ENCODE data around the gene PRKCA. TPM values are rescaled to one million over a fixed set of nuclear protein-coding genes. Genes with fewer than 3 reads are reported as not detected.
"Not testable (repeated sequence)": the region's sequence is repeated elsewhere in the genome, so short reads cannot be mapped to it uniquely, and the experiment has no call there.

The PRKCA gene
- polyA plus RNA-seq, 4 donors, result 14.1 to 24.5 (median 22.7) TPM

DNA sequence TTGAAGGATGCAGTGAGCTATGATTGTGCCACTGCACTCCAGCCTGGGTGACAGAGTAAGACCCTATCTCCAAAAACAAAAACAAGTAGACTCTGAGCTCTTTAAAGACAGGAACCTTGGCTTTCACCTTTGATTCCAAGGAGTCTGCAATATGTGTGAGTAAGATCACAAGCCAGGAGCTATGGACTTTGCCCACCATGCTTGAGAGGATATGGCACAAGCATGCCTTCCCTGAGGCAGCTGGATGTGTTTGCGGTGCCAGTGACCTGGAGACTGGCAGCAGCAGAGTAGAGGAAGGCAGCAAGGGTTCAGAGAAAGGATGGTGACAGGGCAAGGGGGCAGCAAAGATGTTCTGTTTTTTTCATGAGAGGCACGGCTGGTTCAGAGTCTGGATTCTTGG lies 14.5 kb upstream of the PRKCA start:
- no peak for DNase-seq (ENCODE audit: low read depth in 4 of 4, low spot score in 3 of 4)

DNA sequence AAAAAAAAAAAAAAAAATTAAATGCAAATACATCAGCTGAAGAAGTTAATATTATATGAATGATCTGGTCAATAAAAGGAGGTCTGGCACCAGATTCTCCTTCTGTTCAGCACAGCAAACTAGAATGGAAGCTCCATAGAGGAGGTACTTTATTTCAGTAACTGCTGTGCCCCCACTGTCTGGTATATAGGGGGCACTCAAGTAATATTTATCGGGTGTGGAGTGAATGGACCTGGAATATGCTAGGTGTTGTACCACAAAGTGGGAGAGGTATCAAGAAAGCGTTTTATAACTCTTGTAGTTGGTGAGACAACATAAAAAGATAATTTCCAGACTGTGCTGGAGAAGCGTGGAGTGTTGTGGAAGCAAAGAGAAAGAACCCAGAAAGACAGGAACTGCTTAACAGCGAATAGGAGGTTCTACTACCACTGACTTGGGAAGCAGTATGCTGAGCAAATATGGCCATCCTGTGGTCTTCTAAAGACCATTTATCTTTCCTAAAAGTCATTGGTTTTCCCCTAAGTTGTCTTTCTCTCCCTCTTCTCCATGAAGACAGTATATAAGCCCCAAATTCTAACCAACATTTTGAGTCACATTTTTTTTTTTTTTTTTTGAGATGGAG lies 12.2 kb upstream of the PRKCA start:
- no peak for DNase-seq (ENCODE audit: low read depth in 4 of 4, low spot score in 3 of 4)

DNA sequence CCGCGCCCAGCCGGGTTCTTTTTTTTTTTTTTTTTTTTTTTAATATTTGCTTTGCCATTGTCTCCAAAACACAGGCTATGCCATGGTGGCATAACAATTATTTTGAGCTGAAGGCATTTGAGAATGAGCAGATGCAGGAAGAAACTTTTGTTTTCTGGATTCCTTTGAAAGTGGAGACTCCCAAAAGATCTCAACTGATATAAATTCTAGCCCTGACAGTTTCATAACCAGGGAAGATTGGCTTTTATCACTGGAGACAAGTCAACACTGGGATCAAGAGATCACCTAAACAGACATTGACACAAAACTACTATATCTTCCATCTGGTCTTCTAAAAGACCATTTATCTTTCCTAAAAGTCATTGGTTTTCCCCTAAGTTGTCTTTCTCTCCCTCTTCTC lies 10.1 kb upstream of the PRKCA start:
- DNase-seq (ENCODE audit: low read depth in 4 of 4, low spot score in 3 of 4), result no peak

DNA sequence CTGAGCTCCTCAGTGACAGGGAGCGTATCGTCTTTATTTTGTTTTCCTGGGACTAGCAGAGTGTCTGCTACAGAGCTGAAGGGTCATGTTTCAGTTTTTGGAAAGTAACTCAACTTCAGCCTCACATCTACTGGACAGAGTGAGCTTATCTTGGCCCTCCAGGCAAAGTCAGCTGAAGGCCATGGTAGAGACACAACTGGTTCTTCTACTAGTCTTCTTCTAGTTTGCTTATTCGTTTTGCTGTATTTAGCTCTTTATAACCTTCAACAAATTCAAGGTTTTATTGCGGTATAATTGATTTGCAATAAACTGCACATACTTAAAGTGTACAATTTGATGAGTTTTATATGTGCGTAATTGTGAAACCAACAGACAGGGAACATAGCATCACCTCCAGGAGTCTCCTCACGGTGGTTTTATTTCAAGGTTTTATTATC lies 6.1 kb upstream of the PRKCA start:
- no peak for DNase-seq (ENCODE audit: low read depth in 4 of 4, low spot score in 3 of 4)

DNA sequence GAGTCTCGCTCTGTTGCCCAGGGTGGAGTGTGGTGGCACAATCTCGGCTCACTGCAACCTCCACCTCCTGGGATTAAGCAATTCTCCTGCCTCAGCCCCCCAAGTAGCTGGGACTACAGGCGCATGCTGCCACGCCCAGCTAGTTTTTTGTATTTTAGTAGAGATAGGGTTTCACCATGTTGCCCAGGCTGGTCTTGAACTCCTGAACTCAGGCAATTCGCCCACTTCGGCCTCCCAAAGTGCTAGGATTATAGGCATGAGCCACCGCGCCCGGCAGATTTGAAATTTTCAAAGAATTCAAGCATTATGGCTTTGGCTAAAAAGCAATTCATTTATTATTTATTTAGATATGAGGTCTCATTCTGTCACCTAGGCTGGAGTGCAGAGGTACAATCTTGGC lies 5.0 kb upstream of the PRKCA start:
- not testable (repeated sequence) for DNase-seq (ENCODE audit: low read depth in 4 of 4, low spot score in 3 of 4)

DNA sequence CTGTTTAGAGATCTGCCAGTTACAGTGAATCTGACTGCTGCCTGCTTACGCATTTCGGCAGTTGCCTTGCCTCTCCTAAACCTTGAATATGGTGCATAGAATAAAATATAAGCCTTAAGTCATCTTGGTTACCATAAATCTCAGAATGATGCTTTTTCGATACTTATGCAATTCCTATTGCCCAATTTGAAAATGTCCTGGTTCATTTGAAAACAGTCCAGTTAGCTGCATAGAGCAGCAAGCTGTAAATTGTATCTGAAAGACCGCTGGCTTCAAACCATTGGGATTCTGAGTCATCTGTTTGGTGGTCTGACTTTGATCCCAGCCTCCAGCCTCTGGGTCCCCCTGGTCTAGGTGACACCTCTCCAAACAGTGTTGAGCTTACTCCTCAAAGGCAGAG lies 2.7 kb upstream of the PRKCA start:
- no peak for DNase-seq (ENCODE audit: low read depth in 4 of 4, low spot score in 3 of 4)

DNA sequence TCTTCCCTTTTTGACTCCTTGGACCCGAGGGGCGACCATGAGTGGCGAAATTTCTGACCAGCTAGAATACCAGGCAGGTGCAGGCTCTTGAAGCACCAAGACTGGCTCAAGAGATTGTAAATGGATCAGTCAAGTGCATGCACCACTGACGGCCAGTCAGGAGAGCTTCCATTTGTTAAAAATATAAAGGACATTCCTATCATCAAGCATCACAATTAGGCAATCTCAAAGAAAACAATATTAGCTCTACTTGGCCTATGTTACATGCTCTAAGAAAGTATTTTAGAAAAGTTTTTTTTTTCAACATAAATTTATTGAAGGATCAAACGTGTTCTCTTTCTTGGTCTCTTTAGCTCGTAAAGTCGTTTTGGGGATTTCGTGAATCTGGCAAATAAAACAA lies 1.5 kb upstream of the PRKCA start:
- DNase-seq (ENCODE audit: low read depth in 4 of 4, low spot score in 3 of 4), result no peak

DNA sequence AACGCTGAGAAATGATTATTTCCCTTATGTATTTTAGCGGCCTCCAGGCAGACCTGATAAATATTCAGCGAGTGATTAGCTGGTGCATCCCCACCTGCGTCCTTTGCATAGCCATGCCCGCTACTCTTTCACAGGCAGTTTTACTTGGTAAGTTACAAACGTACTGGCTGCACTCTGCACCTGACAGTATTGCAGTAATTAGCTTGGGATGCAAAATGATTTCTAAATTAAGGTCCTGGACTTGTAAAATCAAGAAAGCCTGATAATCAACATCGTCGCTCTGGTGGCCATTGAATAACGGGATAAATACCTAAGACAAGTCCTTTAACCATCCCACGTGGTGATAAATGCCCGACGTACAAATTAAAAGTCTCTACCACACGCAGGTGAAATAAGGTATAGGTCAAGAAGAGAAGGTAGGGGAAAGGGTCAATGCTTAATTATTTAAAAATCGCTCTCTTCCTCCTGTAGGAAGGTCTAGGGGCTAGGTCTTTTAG lies 998 bp upstream of the PRKCA start:
- no peak for DNase-seq (ENCODE audit: low read depth in 4 of 4, low spot score in 3 of 4)

DNA sequence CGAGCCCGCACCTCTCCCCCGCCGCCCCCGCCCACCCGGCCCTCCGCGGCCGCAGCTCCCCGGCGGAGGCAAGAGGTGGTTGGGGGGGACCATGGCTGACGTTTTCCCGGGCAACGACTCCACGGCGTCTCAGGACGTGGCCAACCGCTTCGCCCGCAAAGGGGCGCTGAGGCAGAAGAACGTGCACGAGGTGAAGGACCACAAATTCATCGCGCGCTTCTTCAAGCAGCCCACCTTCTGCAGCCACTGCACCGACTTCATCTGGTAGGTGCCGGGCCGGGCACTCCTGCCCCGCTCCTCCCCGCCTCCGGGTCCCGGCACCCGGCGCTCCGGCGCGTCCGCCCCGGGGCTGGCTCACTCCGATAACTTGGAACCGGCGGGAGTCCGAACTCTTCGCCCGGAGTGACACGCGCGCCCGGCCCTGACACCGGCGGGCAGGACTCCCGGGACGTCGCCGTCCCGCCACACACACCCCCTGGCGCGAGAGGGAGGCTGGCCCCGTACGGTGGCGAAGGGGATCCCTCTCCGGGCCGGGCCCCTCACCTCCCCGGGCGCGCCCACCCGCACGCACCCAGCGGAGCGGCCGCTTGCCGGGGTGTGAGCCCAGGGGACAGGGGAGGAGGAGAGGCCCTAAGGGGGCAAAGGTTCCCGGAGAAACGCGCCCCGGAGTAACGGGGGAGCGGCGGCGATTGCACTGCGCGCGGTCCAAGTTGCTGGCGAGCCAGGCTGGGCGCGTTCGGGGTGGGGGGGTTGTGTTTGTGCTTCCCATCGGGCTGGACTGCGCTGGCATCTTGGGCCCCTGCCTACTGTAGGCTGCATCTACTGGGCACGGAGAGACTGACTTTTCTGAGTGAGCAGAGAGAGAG lies 581 bp downstream of the PRKCA start:
- DNase-seq (ENCODE audit: low read depth in 4 of 4, low spot score in 3 of 4), result no peak

DNA sequence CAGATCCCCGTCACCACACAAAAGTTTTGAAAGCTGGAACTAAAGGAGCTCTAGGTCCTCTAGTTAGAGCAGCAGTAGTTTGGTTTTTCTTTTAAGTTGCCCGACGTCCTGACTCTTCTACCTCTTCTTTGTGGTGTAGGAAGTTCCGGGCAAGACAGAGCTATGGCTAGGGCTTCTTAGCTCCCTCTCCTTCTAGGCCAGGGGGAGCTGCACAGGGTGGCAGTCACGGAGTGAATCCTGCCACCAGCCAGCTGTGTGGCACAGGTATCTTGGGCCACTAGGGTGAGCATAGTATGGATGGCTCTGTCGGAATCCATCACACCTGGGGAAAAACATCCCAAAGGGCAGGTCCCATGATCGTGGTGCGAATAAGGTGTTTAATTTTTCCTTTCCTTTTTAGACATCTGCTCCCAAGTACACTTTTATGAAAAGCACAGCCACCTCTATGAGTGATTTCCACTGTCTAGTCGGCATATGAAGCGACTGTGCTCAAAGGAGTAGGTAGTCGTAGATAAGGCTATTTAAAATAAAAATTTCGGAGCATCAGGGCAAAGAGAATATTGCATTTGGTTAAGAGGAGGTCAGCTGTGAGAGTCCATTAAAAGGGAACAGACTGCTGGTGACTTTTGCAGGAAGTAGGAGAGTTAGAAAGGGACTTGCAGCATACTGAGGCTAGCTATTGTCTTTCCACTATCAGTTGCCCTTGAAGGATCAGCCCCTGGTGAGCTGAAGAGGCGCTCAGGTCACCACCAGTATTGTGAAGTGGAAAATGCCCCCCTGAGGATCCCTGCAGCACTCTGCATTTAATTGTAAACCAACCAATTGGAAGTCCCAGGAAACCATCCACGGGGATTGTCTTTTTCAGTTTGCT lies 2.1 kb downstream of the PRKCA start:
- no peak for DNase-seq (ENCODE audit: low read depth in 4 of 4, low spot score in 3 of 4)

DNA sequence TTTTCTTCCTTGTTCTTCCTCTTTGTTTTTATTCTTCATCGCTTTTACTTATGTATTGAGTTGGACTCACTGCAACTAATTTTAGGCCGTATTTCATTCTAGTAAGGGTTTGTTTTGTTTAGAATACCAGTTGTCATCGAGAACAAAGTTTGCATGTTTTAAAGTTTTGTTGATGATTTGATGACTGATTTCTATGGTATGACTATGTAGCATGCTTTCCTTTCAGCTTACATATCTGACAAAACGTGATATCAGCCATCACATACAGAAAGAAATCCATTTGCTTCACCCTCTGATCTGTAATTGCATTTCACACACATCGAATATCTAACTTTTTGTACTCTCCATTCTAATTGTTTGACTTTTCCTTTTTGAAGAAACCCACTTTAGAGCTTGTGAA lies 4.0 kb downstream of the PRKCA start:
- DNase-seq (ENCODE audit: low read depth in 4 of 4, low spot score in 3 of 4), result no peak

DNA sequence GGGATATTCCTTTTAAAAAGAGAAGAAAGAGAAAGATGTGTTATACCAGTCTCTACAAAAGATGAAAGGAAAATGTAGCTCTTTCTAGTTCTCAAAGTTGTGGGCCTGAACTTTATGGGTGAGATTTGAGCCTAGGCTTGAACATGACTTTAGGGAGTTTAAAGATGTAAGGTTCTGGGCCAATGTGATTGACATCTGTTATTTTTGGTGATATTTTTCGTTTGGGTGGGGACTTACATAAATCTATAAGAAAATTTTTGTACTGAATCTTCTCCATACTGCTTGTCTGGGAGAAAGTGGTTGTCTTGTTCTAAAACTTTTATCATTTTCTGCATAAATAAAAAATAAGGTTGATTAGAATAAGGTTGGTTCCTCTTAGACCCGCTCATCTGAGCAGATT lies 4.8 kb downstream of the PRKCA start:
- DNase-seq (ENCODE audit: low read depth in 4 of 4, low spot score in 3 of 4), result no peak

DNA sequence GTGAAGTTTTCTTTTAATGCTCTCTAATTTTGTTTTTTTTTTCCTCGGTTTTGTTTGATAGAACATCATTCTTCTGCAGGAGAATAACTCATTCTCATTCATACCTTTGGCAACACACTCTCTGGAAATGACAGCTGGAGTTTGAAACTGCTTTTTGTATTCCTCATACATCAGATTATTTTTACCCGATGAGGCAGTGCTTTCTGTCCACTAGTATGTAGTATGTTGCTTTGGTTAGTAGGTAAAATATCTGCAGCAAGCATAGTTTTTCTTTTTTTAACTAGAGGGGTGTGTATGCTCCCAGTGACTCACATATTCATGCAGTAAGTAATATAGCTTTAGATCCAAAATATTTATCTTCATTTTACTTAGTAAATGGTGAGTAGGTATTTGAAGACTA lies 6.4 kb downstream of the PRKCA start:
- DNase-seq (ENCODE audit: low read depth in 4 of 4, low spot score in 3 of 4), result no peak

DNA sequence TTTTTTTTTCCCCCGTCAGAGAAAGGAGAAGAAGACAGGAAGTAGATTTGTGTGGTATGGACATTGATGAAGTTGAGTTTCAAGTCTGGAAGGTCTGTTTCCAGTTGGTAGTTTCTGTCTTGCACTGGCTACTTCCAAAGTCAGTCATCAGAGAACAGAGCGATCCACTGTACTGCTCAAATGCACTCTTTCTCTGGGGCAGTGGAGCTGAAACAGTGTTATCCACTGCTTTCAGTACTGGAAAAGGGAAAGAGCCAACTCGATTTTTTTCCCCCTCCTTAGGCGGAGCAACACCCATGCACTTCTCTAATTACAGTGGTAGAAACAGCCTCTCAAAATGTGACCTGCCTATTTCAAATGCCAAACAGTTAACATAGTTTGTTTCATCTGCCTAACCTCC lies 7.4 kb downstream of the PRKCA start:
- DNase-seq (ENCODE audit: low read depth in 4 of 4, low spot score in 3 of 4), result no peak

DNA sequence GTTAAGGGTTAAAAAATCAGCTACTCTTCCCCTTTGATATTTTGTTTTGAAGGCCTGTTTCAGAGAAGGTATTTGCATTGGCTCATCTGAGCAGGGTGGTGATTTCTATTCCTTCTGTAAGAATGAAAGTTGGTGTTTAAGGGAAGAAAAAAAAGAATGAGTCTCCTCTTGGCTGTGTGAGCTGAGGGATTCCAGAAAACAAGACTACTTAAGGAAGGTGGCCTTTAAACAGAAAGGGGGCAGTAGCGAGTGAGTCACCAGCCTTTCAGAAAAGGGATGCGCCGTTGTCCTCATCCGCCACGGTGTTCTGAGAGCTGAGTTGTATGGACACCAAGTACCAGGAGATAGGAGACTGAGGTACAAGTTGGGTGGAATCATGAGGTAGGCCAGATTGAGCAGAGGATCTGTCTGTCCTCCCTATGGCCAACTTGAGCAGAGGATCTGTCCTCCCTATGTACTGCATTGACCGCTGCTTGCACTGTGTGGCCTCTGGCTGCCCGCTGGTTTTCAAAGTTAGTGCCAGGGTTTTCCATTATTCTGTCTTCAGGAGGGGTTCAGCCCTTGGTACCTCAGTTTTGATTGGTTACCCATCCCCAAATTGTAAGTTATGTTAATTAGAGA lies 8.2 kb downstream of the PRKCA start:
- no peak for DNase-seq (ENCODE audit: low read depth in 4 of 4, low spot score in 3 of 4)

DNA sequence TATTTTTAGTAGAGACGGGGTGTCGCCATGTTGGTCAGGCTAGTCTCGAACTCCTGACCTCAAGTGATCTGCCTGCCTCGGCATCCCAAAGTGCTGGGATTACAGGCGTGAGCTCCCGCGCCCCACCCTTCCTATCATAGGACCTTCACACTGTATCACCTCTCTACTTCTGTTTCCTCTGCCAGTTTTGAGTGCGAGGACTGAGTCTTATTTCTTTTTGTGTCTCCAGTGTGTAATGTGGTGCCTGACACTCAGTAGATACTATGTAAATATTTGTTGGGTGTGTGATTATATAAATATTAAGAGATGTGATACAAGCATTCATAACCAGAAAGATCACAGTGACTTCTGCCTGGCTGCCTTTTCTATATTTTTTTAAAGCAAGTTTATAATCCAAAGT lies 10.5 kb downstream of the PRKCA start:
- no peak for DNase-seq (ENCODE audit: low read depth in 4 of 4, low spot score in 3 of 4)

DNA sequence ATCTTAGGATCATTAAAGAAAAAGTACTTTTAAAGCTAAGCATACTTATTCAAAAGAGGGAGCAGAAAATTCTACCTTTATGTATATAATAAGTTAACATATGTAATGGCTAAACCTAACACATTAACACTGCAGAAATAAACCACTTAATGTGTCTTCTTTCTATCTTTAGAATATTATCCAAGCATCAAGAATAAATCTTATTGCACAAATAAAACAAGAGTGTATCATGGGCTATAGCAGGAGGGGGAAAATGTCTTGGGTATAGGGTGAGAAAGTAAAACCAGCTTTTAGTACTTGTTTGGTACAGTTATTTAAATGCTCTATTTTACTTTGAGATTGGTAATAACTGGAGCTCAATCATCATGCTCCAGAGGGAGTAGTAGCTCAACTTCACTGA lies 10.9 kb downstream of the PRKCA start:
- DNase-seq (ENCODE audit: low read depth in 4 of 4, low spot score in 3 of 4), result no peak

DNA sequence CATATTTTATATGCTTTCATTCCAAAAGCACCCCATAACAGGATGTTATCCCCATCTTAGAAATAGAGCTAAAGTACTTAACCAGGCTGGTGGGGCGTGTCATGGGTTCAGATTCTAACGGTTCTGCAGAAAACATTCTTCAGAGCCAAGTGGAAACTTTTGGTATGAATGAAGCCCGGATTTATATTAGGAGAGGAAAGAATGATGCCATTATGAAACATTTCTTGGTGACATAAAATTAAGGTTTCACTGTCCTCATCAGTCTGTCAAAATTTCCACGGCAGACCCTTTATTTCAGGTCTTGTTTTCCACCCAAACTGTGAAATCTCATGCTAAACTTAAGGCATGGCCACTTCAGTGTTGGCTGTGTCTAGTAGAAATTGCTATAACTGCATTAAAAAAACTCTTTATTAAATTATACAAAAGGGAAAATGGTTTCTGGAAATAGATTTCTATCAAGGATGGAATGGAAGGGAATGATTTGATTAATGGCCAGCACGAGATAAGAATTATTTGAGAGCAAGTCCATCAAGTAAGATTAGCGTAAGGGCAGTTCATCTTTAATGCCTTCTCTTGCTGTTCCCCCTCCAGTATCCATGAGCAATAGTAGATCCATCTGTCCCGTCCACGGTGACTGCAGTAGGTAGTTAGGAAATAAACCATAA lies 11.7 kb downstream of the PRKCA start:
- DNase-seq (ENCODE audit: low read depth in 4 of 4, low spot score in 3 of 4), result no peak

DNA sequence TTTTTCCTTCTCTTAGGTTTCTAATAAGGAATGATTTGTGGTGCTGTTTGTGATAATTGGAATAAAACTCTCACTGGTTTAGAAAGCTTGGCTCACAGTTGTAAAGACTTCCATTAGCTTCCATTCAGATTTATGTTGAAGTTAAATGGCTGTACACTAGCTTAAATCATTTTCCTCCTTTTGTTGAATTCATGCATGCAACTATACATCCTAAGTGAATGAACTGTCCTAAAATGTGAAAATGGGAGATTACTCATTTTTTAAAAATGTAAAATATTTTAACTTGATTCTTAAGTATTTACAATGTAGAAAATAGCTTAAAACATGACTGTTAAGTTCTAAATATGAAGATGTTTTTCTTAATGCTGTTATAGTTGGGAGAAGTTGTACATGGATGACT lies 15.2 kb downstream of the PRKCA start:
- no peak for DNase-seq (ENCODE audit: low read depth in 4 of 4, low spot score in 3 of 4)

DNA sequence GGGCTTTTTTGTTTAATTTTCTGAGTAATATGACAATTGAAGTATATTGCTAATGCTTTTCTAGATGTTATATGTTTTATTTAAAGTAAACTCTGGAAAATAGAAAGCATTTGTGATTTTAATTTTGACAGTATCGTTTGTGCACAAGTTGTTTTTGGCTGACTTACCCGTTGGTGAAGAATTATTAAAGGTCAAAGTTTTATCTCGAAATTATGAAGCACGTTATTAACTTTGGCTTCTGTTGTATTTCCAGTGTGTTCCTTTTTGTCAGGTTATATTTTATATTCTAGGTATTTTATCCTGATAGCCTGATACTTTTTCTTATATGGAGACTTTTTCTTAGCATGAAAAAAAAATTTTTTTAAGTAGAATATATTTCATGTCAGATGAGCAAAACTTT lies 16.8 kb downstream of the PRKCA start:
- DNase-seq (ENCODE audit: low read depth in 4 of 4, low spot score in 3 of 4), result no peak
